Measurements from ENCODE around the gene DCAF4. TPM values are rescaled to one million over a fixed set of nuclear protein-coding genes. Genes with fewer than 3 reads are reported as not detected.

DCAF4 gene
- total and polyA plus RNA-seq, 2 donors from 2014 or later: 11.0 to 23.1 TPM

- H3K36me3 ChIP-seq (ENCODE audit: control insufficient read depth in 2 of 3, insufficient read depth in 3 of 3, low read length in 3 of 3): no peaks in the 10 kb centered on the region
- FAIRE-seq (no peak), DNase-seq (no peak)
- peaks cover 0 to 8% (median 0%) of the 10 kb centered on the region in 3 donors for H3K4me1 ChIP-seq (ENCODE audit: control insufficient read depth in 2 of 3, insufficient read depth in 2 of 3, low read depth in 1 of 3, low read length in 3 of 3)
- H3K9me3 ChIP-seq (ENCODE audit: control insufficient read depth in 2 of 3, insufficient read depth in 1 of 3, low read length in 3 of 3): no peaks in the 10 kb centered on the region
- no peaks in the 10 kb centered on the region for H3K27me3 ChIP-seq (ENCODE audit: control insufficient read depth, insufficient read depth, low read length)
- no peak overlapping the region for H3K4me3 ChIP-seq (ENCODE audit: low read length in 3 of 3)
- H3K9ac ChIP-seq (ENCODE audit: low read length in 3 of 3): no peak overlapping the region
- intact Hi-C loops (cut with DNase I): no loop called here
- TF ChIP-seq CTCF (IDR thresholded peaks at IDR 0.05; ENCODE audit: borderline replicate concordance, extremely low read depth, insufficient read depth): no peak
- H3K27ac ChIP-seq (ENCODE audit: low read depth in 2 of 2, low read length in 2 of 2): no peak overlapping the region
Observed at GRCh38 chr14:72879431-72879830, 46.8 kb upstream of the DCAF4 start.

GRCh38 chr14:72880164-72880563 lies 46.1 kb upstream of the DCAF4 start:
- Histone ChIP-seq H3K36me3 (ENCODE audit: control insufficient read depth in 2 of 3, insufficient read depth in 3 of 3, low read length in 3 of 3) (no peaks in the 10 kb centered on the region), H3K27ac (ENCODE audit: low read depth in 2 of 2, low read length in 2 of 2) (no peak overlapping the region), H3K9ac (ENCODE audit: low read length in 3 of 3) (no peak overlapping the region), H3K4me1 (ENCODE audit: control insufficient read depth in 2 of 3, insufficient read depth in 2 of 3, low read depth in 1 of 3, low read length in 3 of 3) (peaks cover 0 to 8% (median 0%) of the 10 kb centered on the region in 3 donors), H3K4me3 (ENCODE audit: low read length in 3 of 3) (no peak overlapping the region), H3K9me3 (ENCODE audit: control insufficient read depth in 2 of 3, insufficient read depth in 1 of 3, low read length in 3 of 3) (no peaks in the 10 kb centered on the region), H3K27me3 (ENCODE audit: control insufficient read depth, insufficient read depth, low read length) (no peaks in the 10 kb centered on the region)
- FAIRE-seq (no peak), DNase-seq (no peak)
- no peak for TF ChIP-seq CTCF (IDR thresholded peaks at IDR 0.05; ENCODE audit: borderline replicate concordance, extremely low read depth, insufficient read depth)
- intact Hi-C loops (cut with DNase I): no loop called here

- H3K4me3 ChIP-seq (ENCODE audit: low read length in 3 of 3): no peak overlapping the region
- no peaks in the 10 kb centered on the region for H3K27me3 ChIP-seq (ENCODE audit: control insufficient read depth, insufficient read depth, low read length)
- no peaks in the 10 kb centered on the region for H3K9me3 ChIP-seq (ENCODE audit: control insufficient read depth in 2 of 3, insufficient read depth in 1 of 3, low read length in 3 of 3)
- H3K4me1 ChIP-seq (ENCODE audit: control insufficient read depth in 2 of 3, insufficient read depth in 2 of 3, low read depth in 1 of 3, low read length in 3 of 3): peaks cover 0 to 8% (median 0%) of the 10 kb centered on the region in 3 donors
- no peak overlapping the region for H3K27ac ChIP-seq (ENCODE audit: low read depth in 2 of 2, low read length in 2 of 2)
- TF ChIP-seq CTCF (IDR thresholded peaks at IDR 0.05; ENCODE audit: borderline replicate concordance, extremely low read depth, insufficient read depth): no peak
- FAIRE-seq (no peak), DNase-seq (no peak)
- no peak overlapping the region for H3K9ac ChIP-seq (ENCODE audit: low read length in 3 of 3)
- no peaks in the 10 kb centered on the region for H3K36me3 ChIP-seq (ENCODE audit: control insufficient read depth in 2 of 3, insufficient read depth in 3 of 3, low read length in 3 of 3)
- intact Hi-C loops (cut with DNase I): no loop called here
Observed at GRCh38 chr14:72880820-72881219, 45.4 kb upstream of the DCAF4 start.

DNA sequence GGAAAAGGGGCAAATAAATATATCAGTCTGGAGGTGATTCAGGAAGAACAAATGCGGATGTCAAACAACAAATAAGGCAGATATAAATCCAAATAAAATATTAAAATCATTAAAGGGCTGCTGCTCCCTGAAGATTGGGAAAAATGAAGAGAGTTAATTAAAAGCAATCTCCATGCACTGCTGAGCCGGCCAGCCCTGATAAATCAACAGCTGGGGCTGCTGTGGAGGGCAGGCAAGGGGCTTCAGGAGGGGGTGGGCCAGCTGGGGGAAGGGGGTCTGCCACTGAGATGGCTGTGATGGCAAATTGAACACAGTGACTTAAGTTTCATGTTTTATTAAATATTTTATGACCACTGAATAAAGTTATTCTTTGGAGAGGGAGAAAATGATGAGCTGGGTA lies 44.7 kb upstream of the DCAF4 start:
- no peak for FAIRE-seq
- no peaks in the 10 kb centered on the region for H3K36me3 ChIP-seq (ENCODE audit: control insufficient read depth in 2 of 3, insufficient read depth in 3 of 3, low read length in 3 of 3)

More for the DNA sequence above, 44.7 kb upstream of the DCAF4 start:
- Histone ChIP-seq H3K4me1 (ENCODE audit: control insufficient read depth in 2 of 3, insufficient read depth in 2 of 3, low read depth in 1 of 3, low read length in 3 of 3) (peaks cover 0 to 8% (median 0%) of the 10 kb centered on the region in 3 donors), H3K27me3 (ENCODE audit: control insufficient read depth, insufficient read depth, low read length) (no peaks in the 10 kb centered on the region), H3K27ac (ENCODE audit: low read depth in 2 of 2, low read length in 2 of 2) (no peak overlapping the region), H3K9me3 (ENCODE audit: control insufficient read depth in 2 of 3, insufficient read depth in 1 of 3, low read length in 3 of 3) (peaks cover 0 to under 1% (median 0%) of the 10 kb centered on the region in 3 donors), H3K4me3 (ENCODE audit: low read length in 3 of 3) (no peak overlapping the region), H3K9ac (ENCODE audit: low read length in 3 of 3) (no peak overlapping the region)
- peak in 2 of 5 donors; percentile 31 to 51 for DNase-seq
- TF ChIP-seq CTCF (IDR thresholded peaks at IDR 0.05; ENCODE audit: borderline replicate concordance, extremely low read depth, insufficient read depth): no peak
- intact Hi-C loops (cut with DNase I): no loop called here
